Activated T-cell treated with anti-CD3 and anti-CD28 coated beads for 24 hours (primary cell): ENCODE measurements around the gene MPIG6B.
A peak's percentile ranks its signal among the peaks of the same experiment; 100 is the strongest.

ENCODE experiments used
- DNase-seq: peaks from one replicate; pipeline ENCODE4 v3.0.0-alpha.2; 2020; ENCODE audit warnings: low read depth

Gene MPIG6B

DNA sequence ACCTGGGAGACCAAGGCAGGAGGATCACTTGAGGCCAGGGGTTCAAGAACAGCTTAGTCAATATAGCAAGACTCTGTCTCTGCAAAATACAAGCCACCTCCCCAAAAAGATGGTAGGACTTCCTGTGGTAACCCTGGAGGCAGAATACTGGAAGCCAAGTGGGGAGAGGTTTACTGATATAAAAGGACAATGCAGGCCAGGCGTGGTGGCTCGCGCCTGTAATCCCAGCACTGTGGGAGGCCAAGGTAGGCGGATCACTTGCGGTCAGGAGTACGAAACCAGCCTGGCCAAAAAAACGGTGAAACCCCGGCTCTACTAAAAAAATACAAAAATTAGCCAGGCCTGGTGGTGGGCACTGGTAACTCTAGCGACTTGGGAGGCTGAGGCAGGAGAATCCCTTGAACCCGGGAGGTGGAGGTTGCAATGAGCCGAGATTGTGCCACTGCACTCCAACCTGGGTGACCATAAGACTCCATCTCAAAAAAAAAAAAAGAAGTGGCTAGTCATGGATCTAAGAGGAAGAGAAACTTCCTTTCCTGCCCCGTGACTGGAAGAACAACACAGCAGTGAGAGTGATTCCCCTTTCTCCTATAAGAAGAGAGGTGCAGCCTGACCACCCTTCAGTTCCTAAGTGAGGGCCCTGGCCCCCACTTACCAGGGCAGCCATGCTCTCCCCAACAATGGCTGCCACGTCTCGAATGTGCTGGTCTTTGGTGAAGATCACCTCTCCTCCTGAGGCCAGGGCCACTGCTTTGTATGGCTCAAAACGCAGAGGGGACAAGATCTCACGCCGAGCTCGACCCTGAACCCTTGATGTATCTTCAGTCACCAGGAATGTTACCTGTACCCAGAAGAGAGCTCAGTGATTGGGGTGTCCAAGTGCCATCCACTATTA lies 45.4 kb downstream of the MPIG6B start:
- DNase-seq, result no peak

DNA sequence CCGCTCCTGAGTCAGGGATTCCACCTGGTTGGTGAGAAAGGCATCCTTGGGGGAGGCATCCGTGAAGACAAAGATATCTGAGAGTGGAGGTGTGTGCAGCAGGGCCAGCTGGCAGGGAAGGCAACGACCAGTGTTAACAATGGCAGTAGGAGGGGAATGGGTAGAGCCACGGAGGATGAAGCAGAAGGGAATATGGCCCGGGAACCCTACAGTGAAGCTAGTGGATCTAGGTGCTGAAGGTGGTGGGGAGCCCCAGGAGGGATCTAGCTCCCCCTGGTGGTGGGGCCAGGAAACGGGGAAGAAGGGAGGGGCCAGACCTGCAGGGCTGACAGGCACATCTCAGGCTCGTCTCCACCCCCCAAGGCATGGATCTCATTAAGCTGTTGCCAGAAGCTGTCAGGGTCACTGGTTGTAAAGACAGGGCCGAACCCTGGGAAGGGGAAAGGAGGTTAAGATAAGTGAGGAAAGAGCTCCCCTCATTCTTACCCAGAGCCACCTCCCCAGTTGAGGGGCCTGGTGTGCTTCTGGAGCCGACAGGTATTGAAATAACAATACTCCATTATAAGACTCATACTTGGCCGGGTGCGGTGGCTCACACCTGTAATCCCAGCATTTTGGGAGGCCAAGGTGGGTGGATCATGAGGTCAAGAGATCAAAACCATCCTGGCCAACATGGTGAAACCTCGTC lies 46.7 kb downstream of the MPIG6B start:
- DNase-seq, result peak; percentile 76

- no peak for DNase-seq
Measured at GRCh38 chr6:31770860-31771259, 47.7 kb downstream of the MPIG6B start.

DNA sequence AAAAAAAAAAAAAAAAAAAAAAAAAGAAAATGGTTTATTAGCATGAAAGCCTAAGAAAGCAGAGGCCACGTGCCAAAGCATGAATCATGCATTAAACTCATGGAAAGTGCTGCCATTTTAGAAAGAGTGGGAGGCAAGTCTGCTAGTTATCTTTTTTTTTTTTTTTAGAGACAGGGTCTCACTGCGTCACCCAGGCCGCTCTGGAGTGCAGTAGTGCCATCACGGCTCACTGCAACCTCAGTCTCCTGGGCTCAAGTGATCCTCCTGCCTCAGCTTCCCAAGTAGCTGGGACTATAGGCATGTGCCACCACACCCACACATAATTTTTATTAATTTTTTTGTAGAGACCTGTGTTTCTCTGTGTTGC lies 48.8 kb downstream of the MPIG6B start:
- DNase-seq, result no peak

- DNase-seq, result no peak
Measured at GRCh38 chr6:31775184-31775583, 52.0 kb downstream of the MPIG6B start.

GRCh38 chr6:31775633-31776484 lies 52.7 kb downstream of the MPIG6B start:
- no peak for DNase-seq
